Measurements from ENCODE around the gene MAP3K13. TPM values are rescaled to one million over a fixed set of nuclear protein-coding genes. Genes with fewer than 3 reads are reported as not detected.
A peak's percentile ranks its signal among the peaks of the same experiment; 100 is the strongest.

MAP3K13 gene
- total RNA-seq, 8 experiments from 2014 or later: 8.5 to 41.1 (median 14.4) TPM

DNA sequence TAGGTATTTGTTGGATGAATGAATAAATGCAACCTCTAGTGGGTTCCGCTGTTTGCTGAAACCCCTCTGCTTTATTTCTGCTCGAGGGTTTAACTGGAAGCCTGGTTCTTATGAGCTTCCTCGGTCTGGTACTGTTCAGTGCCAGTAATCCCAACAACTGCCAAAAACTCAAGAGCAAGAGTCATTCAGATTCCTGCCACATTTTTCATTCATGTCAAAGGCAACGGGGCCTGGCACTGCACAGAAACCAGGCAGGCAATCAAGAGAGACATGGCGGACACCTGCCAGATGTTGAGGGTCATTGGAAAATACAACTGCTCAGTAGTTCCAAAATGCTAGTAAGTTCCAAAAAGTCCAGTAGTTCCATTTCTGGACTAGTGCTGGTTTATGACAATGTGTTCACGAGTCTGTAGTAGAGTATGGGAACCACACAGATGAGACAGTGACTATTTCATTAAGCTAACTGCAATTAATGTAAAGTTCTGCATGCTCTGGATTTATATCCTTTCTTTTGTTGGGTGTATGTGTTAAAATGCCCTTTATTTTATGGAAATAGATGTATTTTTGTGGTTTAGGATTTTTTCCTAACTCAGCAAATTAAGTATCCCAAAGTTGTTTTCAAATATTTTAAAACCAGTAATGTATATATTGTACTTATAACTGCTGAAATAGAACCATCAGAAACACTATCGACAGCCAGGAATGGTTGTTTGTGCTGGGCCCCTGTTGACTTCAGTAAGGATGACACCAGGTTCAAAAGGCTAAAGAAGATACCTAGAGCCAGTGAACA, 158.6 kb downstream of the MAP3K13 start:
- WGBS, 10 experiments: 16 to 89% (median 77%) methylated on average over 1 to 7 of the region's 7 CpGs; no CpG with 5 or more reads in 1 of the 10 experiments
- Histone ChIP-seq H3K4me3 (no peak overlapping the region), H3K4me1 (replicated peaks in 1 of 2) (no peaks in the 10 kb centered on the region), H3K27ac (no peak overlapping the region)
- no peak for ATAC-seq (replicated peaks in 6 of 8)
- in situ Hi-C loops (cut with MboI; ENCODE audit: low pct_unique_long_range_greater_than_20kb in 2 of 9, low sequenced_read_pairs in 9 of 9, unreplicated experiment in 9 of 9): no loop called here

DNA sequence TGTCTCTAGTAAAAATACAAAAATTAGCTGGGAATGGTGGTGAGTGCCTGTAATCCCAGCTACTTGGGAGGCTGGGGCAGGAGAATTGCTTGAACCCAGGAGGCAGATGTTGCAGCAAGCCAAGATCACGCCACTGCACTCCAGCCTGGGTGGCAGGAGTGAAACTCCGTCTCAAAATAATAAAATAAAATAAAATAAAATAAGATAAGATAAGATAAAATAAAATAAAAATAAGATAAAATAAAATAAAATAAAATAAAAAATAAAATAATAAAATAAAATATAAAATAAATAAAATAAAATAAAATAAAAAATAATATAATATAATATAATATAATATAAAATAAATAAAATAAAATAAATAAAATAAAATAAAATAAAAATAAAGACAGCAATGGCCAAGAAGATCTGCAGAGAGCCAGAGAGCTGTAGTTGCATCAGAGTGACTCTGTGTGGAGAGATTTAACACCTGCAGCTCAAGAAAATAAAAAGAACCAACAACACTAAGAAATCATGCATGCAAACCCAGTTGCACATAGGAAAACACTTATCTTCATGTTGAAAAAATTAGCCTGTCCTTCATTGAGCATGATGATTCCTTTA, 163.5 kb downstream of the MAP3K13 start:
- no peak overlapping the region for H3K27ac ChIP-seq
- 20 to 92% (median 69%) methylated on average over 2 of the region's 2 CpGs; no CpG with 5 or more reads in 3 of the 10 experiments for WGBS, 10 experiments
- ATAC-seq (replicated peaks in 6 of 8): no peak
- H3K4me3 ChIP-seq: no peak overlapping the region
- in situ Hi-C loops (cut with MboI; ENCODE audit: low pct_unique_long_range_greater_than_20kb in 2 of 9, low sequenced_read_pairs in 9 of 9, unreplicated experiment in 9 of 9): no loop called here
- no peaks in the 10 kb centered on the region for H3K4me1 ChIP-seq (replicated peaks in 1 of 2)

DNA sequence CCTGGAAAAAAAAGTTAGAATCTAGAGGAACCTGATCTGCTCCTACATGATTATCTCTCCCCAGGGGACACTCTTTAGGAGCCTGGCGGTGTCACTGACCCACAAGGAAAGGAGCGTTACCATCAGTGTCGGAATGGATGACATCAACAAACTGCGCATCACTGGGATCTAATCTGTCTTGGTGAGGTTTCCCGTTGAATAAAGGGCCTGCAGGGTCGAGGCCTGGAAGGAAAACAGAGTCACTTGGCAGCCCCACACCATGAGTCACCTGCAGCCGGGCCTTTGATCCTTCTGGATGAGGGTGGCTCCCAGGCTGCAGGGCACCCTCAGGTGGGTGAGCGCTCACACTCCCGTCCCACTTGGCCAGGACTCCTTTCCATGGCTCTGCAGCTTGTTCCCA, 164.4 kb downstream of the MAP3K13 start:
- H3K27ac ChIP-seq: no peak overlapping the region
- no peaks in the 10 kb centered on the region for H3K4me1 ChIP-seq (replicated peaks in 1 of 2)
- ATAC-seq (replicated peaks in 6 of 8): no peak
- in situ Hi-C loops (cut with MboI; ENCODE audit: low pct_unique_long_range_greater_than_20kb in 2 of 9, low sequenced_read_pairs in 9 of 9, unreplicated experiment in 9 of 9): no loop called here
- H3K4me3 ChIP-seq: no peak overlapping the region
- 70 to 100% (median 85%) methylated on average over 1 to 7 of the region's 9 CpGs; no CpG with 5 or more reads in 4 of the 10 experiments for WGBS, 10 experiments

- 42 to 100% (median 75%) methylated on average over 1 to 6 of the region's 6 CpGs; no CpG with 5 or more reads in 2 of the 10 experiments for WGBS, 10 experiments
Measured at GRCh38 chr3:185528532-185528931, 165.6 kb downstream of the MAP3K13 start.

GRCh38 chr3:185530856-185531255, 167.9 kb downstream of the MAP3K13 start:
- Histone ChIP-seq H3K4me3 (no peak overlapping the region), H3K27ac (no peak overlapping the region), H3K4me1 (replicated peaks in 1 of 2) (no peaks in the 10 kb centered on the region)
- in situ Hi-C loops (cut with MboI; ENCODE audit: low pct_unique_long_range_greater_than_20kb in 2 of 9, low sequenced_read_pairs in 9 of 9, unreplicated experiment in 9 of 9): no loop called here
- no peak for ATAC-seq (replicated peaks in 6 of 8)
- WGBS, 10 experiments: 40 to 77% (median 64%) methylated on average over 2 to 5 of the region's 5 CpGs; no CpG with 5 or more reads in 2 of the 10 experiments

More at GRCh38 chr3:185528532-185528931, 165.6 kb downstream of the MAP3K13 start:
- Histone ChIP-seq H3K4me1 (replicated peaks in 1 of 2) (no peaks in the 10 kb centered on the region), H3K4me3 (no peak overlapping the region), H3K27ac (no peak overlapping the region)
- in situ Hi-C loops (cut with MboI; ENCODE audit: low pct_unique_long_range_greater_than_20kb in 2 of 9, low sequenced_read_pairs in 9 of 9, unreplicated experiment in 9 of 9): no loop called here
- no peak for ATAC-seq (replicated peaks in 6 of 8)

DNA sequence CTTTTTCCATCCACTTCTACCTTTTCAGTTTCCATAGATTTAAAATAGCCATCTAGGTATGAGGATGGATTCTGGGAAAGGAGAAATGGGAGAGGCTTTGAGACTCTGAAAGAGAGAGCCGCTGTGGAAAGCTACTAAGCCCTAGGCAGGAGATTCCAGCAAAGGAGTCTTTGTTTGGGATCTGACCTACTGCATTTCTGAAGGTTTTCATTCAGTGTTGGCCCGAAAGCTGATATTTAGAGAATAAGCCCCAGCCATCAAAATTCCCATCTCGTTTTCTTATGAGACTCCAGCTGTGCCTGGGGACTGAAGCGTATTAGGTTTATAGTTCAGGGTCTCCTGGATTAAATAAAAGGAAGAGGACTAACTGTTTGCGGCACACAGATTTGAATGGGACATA, 170.0 kb downstream of the MAP3K13 start:
- Histone ChIP-seq H3K27ac (no peak overlapping the region), H3K4me1 (replicated peaks in 1 of 2) (no peaks in the 10 kb centered on the region), H3K4me3 (no peak overlapping the region)
- WGBS, 10 experiments: 14 to 88% (median 51%) methylated on average over 1 to 4 of the region's 5 CpGs
- ATAC-seq (replicated peaks in 6 of 8): peak in 1 of 8 experiments; percentile 19
- in situ Hi-C loops (cut with MboI; ENCODE audit: low pct_unique_long_range_greater_than_20kb in 2 of 9, low sequenced_read_pairs in 9 of 9, unreplicated experiment in 9 of 9): no loop called here

DNA sequence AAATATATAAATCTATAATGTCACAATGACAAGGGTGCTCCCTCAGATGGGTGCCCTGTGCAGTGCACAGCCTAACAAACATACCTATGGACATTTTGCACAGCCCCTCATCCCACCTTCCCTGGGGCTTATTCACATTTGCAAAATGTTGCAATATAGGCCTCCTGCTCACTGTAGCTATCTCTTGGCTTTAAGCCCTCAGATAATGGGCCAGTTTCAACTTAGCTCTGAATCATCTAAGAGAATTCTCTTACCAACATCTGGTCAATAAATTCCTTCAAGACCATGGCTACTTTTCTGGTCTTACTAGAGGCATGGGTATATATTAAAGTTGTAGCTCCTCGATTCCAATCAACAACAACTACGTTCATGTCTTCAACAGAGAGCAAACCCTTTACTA, 171.6 kb downstream of the MAP3K13 start:
- in situ Hi-C loops (cut with MboI; ENCODE audit: low pct_unique_long_range_greater_than_20kb in 2 of 9, low sequenced_read_pairs in 9 of 9, unreplicated experiment in 9 of 9): no loop called here
- WGBS, 10 experiments: 0 to 89% (median 49%) methylated on average over 1 to 2 of the region's 2 CpGs; no CpG with 5 or more reads in 4 of the 10 experiments
- no peaks in the 10 kb centered on the region for H3K4me1 ChIP-seq (replicated peaks in 1 of 2)
- H3K4me3 ChIP-seq: no peak overlapping the region
- no peak overlapping the region for H3K27ac ChIP-seq
- ATAC-seq (replicated peaks in 6 of 8): no peak

GRCh38 chr3:185537369-185537970, 174.5 kb downstream of the MAP3K13 start:
- H3K27ac ChIP-seq: no peak overlapping the region
- H3K4me1 ChIP-seq (replicated peaks in 1 of 2): no peaks in the 10 kb centered on the region
- in situ Hi-C loops (cut with MboI; ENCODE audit: low pct_unique_long_range_greater_than_20kb in 2 of 9, low sequenced_read_pairs in 9 of 9, unreplicated experiment in 9 of 9): no loop called here
- ATAC-seq (replicated peaks in 6 of 8): peak in 6 of 8 experiments; percentile 20 to 98 (median 69)
- no peak overlapping the region for H3K4me3 ChIP-seq
- WGBS, 10 experiments: 0 to 100% (median 78%) methylated on average over 1 to 8 of the region's 9 CpGs

Other genes with a start within 250 kb of the MAP3K13 start
- 1 to 10 TPM in 7 of 8 experiments, under 1 TPM in 1; 0.61 to 5.4 (median 1.9) TPM for gene C3orf70, start 210.1 kb upstream of the MAP3K13 start, total RNA-seq
- gene EHHADH, start 109.1 kb upstream of the MAP3K13 start, total RNA-seq: 10 to 100 TPM in 1 of 8 experiments, 1 to 10 TPM in 3, under 1 TPM in 4; under 0.01 to 14.9 (median 1.7) TPM
- 10 to 100 TPM in 7 of 8 experiments, 1 to 10 TPM in 1; 9.7 to 16.6 (median 13.2) TPM for gene TMEM41A, start 135.9 kb downstream of the MAP3K13 start, total RNA-seq
- gene LIPH, start 189.5 kb downstream of the MAP3K13 start, total RNA-seq: 10 to 100 TPM in 3 of 8 experiments, 1 to 10 TPM in 1, under 1 TPM in 4; 0.05 to 17.8 (median 1.5) TPM
- 10 to 100 TPM; 22.5 to 45.7 (median 29.8) TPM for gene SENP2, start 223.2 kb downstream of the MAP3K13 start, total RNA-seq